Epithelial cell of proximal tubule (primary cell): ENCODE results near the gene IL1F10. TPM values are rescaled to one million over a fixed set of nuclear protein-coding genes. Genes with fewer than 3 reads are reported as not detected.

Experiments
- DNase-seq: peaks from one replicate; pipeline ENCODE4 v3.0.0-alpha.2; 2011; ENCODE audit warnings: low read depth
- H3K4me3 ChIP-seq: 2 replicates; pipeline ENCODE4 v1.5.1; 2011; ENCODE audit warnings: low read depth, mild to moderate bottlenecking, low read length
- total RNA-seq: library from RNA; depleted of rRNA; stranded (reverse); fragments of >200 nt; gene quantifications from 2 replicates; pipeline ENCODE4 v1.2.3, GENCODE V29; 2015
- TF ChIP-seq, protein P1 (sequence below): conservative IDR thresholded peaks from 2 replicates; pipeline ENCODE4 v1.5.1; 2012; ENCODE audit warnings: low read depth, mild to moderate bottlenecking, low read length

The IL1F10 gene
- total RNA-seq, 1 donor from 2014 or later, result not detected

DNA sequence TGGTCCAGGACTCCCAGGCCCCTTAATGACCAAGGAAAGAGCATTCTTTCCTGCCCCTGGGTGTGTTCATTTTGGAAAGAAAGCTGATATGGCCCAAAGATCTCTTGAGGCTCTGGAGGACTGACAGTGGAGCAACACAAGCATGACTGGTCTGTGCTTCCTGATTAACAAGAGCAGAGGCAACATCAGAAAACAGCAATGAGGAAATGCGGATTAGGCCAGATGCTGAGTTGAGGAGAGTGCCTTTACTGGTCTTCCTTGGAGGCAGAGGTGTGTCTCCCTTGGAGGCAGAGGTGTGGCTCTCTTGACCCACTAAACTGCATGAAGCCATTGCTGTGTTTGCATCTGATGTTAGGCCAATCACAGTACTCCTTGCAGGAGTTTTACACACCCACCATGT is 35.0 kb upstream of the IL1F10 start:
- TF ChIP-seq, protein P1, sequence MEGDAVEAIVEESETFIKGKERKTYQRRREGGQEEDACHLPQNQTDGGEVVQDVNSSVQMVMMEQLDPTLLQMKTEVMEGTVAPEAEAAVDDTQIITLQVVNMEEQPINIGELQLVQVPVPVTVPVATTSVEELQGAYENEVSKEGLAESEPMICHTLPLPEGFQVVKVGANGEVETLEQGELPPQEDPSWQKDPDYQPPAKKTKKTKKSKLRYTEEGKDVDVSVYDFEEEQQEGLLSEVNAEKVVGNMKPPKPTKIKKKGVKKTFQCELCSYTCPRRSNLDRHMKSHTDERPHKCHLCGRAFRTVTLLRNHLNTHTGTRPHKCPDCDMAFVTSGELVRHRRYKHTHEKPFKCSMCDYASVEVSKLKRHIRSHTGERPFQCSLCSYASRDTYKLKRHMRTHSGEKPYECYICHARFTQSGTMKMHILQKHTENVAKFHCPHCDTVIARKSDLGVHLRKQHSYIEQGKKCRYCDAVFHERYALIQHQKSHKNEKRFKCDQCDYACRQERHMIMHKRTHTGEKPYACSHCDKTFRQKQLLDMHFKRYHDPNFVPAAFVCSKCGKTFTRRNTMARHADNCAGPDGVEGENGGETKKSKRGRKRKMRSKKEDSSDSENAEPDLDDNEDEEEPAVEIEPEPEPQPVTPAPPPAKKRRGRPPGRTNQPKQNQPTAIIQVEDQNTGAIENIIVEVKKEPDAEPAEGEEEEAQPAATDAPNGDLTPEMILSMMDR, result no peak
- no peak for DNase-seq
- no peak overlapping the region for H3K4me3 ChIP-seq

DNA sequence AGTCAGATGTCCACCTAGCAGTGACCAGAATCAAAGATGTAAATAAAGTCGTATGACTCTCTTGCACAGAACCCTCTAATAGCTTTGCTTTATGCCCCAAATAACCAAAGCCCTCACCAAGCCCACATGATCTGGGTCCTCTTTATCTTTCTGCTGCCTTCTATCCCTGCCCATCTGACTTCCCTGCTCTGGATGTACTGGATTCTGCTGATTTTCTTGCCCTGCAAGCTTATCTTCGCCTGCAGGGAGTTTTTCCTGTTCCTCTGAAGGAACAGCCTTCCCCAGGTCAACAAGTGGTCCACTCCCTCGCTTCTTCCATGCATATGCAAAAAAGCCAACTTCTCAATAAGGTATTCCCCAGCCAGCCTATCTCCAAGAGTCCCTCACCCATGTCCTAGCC is 33.8 kb upstream of the IL1F10 start:
- TF ChIP-seq, protein P1, result no peak
- no peak overlapping the region for H3K4me3 ChIP-seq
- DNase-seq, result no peak

DNA sequence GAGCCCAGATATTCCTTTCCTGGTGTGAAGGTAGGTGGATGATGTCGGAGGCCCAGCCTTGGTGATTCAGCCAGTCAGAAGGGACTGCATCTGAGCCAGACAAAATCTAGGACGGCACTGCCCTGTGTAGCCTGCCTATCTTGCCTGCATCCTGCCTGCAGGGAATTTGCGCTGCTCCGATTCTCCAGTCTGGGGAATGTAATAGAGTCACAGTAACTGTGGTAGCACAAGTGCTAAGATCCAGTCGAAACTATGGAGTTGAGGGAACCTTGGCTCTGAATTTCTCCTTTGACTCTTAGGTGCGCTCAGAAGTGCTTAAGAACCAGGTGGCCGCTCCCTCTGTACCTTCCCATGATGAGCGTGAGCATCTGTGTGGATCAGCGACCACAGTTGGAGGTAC is 31.0 kb upstream of the IL1F10 start:
- DNase-seq, result no peak
- H3K4me3 ChIP-seq, result no peak overlapping the region
- TF ChIP-seq, protein P1, result no peak

DNA sequence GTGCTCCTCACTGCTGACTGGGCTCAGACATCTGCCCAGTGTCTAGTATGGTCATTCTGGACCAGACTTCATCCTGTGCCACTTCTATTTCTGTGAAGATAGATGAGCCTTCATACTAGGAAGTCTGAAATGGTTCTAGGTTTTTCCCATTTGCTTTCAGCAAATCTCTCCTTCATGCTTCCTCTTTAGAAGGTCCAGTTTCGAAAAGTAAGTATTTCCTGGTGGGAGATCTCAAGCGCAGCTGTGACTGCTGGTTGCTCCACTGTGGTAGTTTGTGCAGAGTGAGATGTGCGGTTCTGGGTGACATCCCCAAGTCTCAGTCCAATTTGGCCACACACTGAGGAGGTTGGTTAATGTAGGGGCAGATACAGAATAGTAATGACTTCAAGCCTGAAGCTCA is 29.5 kb upstream of the IL1F10 start:
- H3K4me3 ChIP-seq, result no peak overlapping the region
- no peak for DNase-seq
- TF ChIP-seq, protein P1, result no peak

DNA sequence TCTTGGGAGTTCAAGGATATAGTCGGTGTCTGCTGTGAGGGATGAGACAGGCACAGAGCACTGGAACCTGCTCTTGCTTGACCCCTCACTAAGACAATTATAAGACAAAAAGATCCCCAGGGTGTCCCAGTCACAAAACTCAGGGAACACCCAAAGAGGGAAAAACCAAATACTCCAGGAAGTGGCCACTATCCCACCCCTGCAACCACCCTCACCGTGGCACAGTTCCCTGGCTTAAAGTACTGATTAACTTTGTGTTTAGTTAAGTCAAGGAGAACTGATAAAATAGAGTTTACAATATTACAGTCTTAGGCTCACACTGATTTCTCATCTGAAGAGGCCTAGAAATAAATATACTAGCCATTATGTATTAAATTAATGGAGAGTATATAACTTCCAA is 28.6 kb upstream of the IL1F10 start:
- no peak overlapping the region for H3K4me3 ChIP-seq
- DNase-seq, result no peak
- TF ChIP-seq, protein P1, result no peak

DNA sequence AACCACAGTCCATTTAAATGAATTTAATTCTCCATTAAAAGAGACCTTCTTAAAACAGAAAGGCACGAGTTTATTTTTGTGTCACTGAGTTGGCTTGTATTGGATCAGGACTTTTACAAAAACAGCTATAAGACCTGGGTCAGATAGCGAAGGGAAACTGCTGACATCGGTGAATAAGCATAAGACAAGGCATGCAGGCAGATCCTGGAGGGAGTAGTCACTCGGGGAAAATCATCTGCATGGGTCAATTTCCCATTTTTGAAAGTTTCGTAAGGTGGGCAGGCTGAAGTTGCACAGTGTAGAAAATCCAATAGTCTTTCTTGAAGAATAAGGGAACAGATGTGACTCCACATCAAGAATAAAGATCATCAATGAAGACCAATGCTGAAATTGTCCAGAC is 28.1 kb upstream of the IL1F10 start:
- H3K4me3 ChIP-seq, result no peak overlapping the region
- TF ChIP-seq, protein P1, result no peak
- no peak for DNase-seq

DNA sequence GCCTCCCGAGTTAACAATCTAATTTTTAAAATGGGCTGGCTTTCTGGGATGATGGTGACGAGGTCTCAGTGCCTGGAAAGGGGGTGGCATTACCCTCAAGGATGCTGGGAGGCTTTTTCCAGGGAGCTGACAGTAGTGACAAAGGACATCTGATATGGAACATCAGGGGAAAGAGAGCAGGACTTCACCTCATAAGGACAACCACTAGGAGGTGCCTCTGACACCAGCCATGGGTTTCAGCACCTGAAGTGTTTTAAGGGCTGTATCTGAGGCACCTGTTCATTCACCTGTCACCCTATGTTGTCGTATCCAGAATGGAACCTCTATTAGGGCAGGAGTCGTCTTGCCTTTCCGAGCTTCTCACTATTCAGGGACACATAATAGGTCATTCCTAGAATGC is 25.9 kb upstream of the IL1F10 start:
- no peak for DNase-seq

More for the DNA sequence above, 25.9 kb upstream of the IL1F10 start:
- TF ChIP-seq, protein P1, result peak; percentile 32
- H3K4me3 ChIP-seq, result no peak overlapping the region
